ENCODE results near the gene SPECC1L.
"Not testable (repeated sequence)": the region's sequence is repeated elsewhere in the genome, so short reads cannot be mapped to it uniquely, and the experiment has no call there.

SPECC1L gene

GRCh38 chr22:24274696-24275405 lies 4.2 kb downstream of the SPECC1L start:
- H3K27me3 ChIP-seq (ENCODE audit: control insufficient read depth, insufficient read depth, low read length); H3K9me3 ChIP-seq (ENCODE audit: control insufficient read depth, low read length); H3K9ac ChIP-seq (ENCODE audit: low read length); H3K36me3 ChIP-seq (ENCODE audit: control insufficient read depth, insufficient read depth, low read length); H3K4me3 ChIP-seq (ENCODE audit: low read length); H3K4me1 ChIP-seq (ENCODE audit: control insufficient read depth, insufficient read depth, low read length): not testable (repeated sequence)

- H3K4me1 ChIP-seq (ENCODE audit: control insufficient read depth, insufficient read depth, low read length); H3K36me3 ChIP-seq (ENCODE audit: control insufficient read depth, insufficient read depth, low read length); H3K9ac ChIP-seq (ENCODE audit: low read length); H3K27me3 ChIP-seq (ENCODE audit: control insufficient read depth, insufficient read depth, low read length); H3K4me3 ChIP-seq (ENCODE audit: low read length); H3K9me3 ChIP-seq (ENCODE audit: control insufficient read depth, low read length): not testable (repeated sequence)
Measured at GRCh38 chr22:24280363-24280762, 9.7 kb downstream of the SPECC1L start.

GRCh38 chr22:24282401-24282800 lies 11.8 kb downstream of the SPECC1L start:
- no peaks in the 10 kb centered on the region for H3K4me1 ChIP-seq (ENCODE audit: control insufficient read depth, insufficient read depth, low read length)
- no peaks in the 10 kb centered on the region for H3K36me3 ChIP-seq (ENCODE audit: control insufficient read depth, insufficient read depth, low read length)
- H3K27me3 ChIP-seq (ENCODE audit: control insufficient read depth, insufficient read depth, low read length): no peaks in the 10 kb centered on the region
- H3K4me3 ChIP-seq (ENCODE audit: low read length): no peak overlapping the region
- H3K9ac ChIP-seq (ENCODE audit: low read length): no peak overlapping the region
- no peaks in the 10 kb centered on the region for H3K9me3 ChIP-seq (ENCODE audit: control insufficient read depth, low read length)

GRCh38 chr22:24284747-24285203 lies 14.1 kb downstream of the SPECC1L start:
- Histone ChIP-seq H3K9me3 (ENCODE audit: control insufficient read depth, low read length) (no peaks in the 10 kb centered on the region), H3K4me1 (ENCODE audit: control insufficient read depth, insufficient read depth, low read length) (no peaks in the 10 kb centered on the region), H3K36me3 (ENCODE audit: control insufficient read depth, insufficient read depth, low read length) (no peaks in the 10 kb centered on the region), H3K9ac (ENCODE audit: low read length) (no peak overlapping the region), H3K27me3 (ENCODE audit: control insufficient read depth, insufficient read depth, low read length) (no peaks in the 10 kb centered on the region), H3K4me3 (ENCODE audit: low read length) (no peak overlapping the region)

GRCh38 chr22:24285245-24285644 lies 14.6 kb downstream of the SPECC1L start:
- H3K4me1 ChIP-seq (ENCODE audit: control insufficient read depth, insufficient read depth, low read length): no peaks in the 10 kb centered on the region
- no peaks in the 10 kb centered on the region for H3K27me3 ChIP-seq (ENCODE audit: control insufficient read depth, insufficient read depth, low read length)
- no peaks in the 10 kb centered on the region for H3K36me3 ChIP-seq (ENCODE audit: control insufficient read depth, insufficient read depth, low read length)
- no peaks in the 10 kb centered on the region for H3K9me3 ChIP-seq (ENCODE audit: control insufficient read depth, low read length)
- no peak overlapping the region for H3K9ac ChIP-seq (ENCODE audit: low read length)
- H3K4me3 ChIP-seq (ENCODE audit: low read length): no peak overlapping the region

- H3K4me3 ChIP-seq (ENCODE audit: low read length); H3K9ac ChIP-seq (ENCODE audit: low read length); H3K9me3 ChIP-seq (ENCODE audit: control insufficient read depth, low read length); H3K4me1 ChIP-seq (ENCODE audit: control insufficient read depth, insufficient read depth, low read length); H3K36me3 ChIP-seq (ENCODE audit: control insufficient read depth, insufficient read depth, low read length); H3K27me3 ChIP-seq (ENCODE audit: control insufficient read depth, insufficient read depth, low read length): not testable (repeated sequence)
Measured at GRCh38 chr22:24287212-24287611, 16.6 kb downstream of the SPECC1L start.

- not testable (repeated sequence) for H3K9me3 ChIP-seq (ENCODE audit: control insufficient read depth, low read length); H3K27me3 ChIP-seq (ENCODE audit: control insufficient read depth, insufficient read depth, low read length); H3K9ac ChIP-seq (ENCODE audit: low read length); H3K4me3 ChIP-seq (ENCODE audit: low read length); H3K36me3 ChIP-seq (ENCODE audit: control insufficient read depth, insufficient read depth, low read length); H3K4me1 ChIP-seq (ENCODE audit: control insufficient read depth, insufficient read depth, low read length)
Measured at GRCh38 chr22:24287801-24288200, 17.2 kb downstream of the SPECC1L start.

- peaks cover 5% of the 10 kb centered on the region for H3K4me1 ChIP-seq (ENCODE audit: control insufficient read depth, insufficient read depth, low read length)
- H3K36me3 ChIP-seq (ENCODE audit: control insufficient read depth, insufficient read depth, low read length): no peaks in the 10 kb centered on the region
- H3K27me3 ChIP-seq (ENCODE audit: control insufficient read depth, insufficient read depth, low read length): no peaks in the 10 kb centered on the region
- no peak overlapping the region for H3K9ac ChIP-seq (ENCODE audit: low read length)
- H3K9me3 ChIP-seq (ENCODE audit: control insufficient read depth, low read length): no peaks in the 10 kb centered on the region
- no peak overlapping the region for H3K4me3 ChIP-seq (ENCODE audit: low read length)
Measured at GRCh38 chr22:24289114-24289513, 18.5 kb downstream of the SPECC1L start.

GRCh38 chr22:24289741-24290163 lies 19.1 kb downstream of the SPECC1L start:
- Histone ChIP-seq H3K4me3 (ENCODE audit: low read length) (no peak overlapping the region), H3K36me3 (ENCODE audit: control insufficient read depth, insufficient read depth, low read length) (no peaks in the 10 kb centered on the region), H3K9ac (ENCODE audit: low read length) (no peak overlapping the region), H3K4me1 (ENCODE audit: control insufficient read depth, insufficient read depth, low read length) (peaks cover 5% of the 10 kb centered on the region), H3K27me3 (ENCODE audit: control insufficient read depth, insufficient read depth, low read length) (no peaks in the 10 kb centered on the region), H3K9me3 (ENCODE audit: control insufficient read depth, low read length) (no peaks in the 10 kb centered on the region)

- Histone ChIP-seq H3K9me3 (ENCODE audit: control insufficient read depth, low read length) (no peaks in the 10 kb centered on the region), H3K4me3 (ENCODE audit: low read length) (no peak overlapping the region), H3K4me1 (ENCODE audit: control insufficient read depth, insufficient read depth, low read length) (peaks cover 5% of the 10 kb centered on the region), H3K9ac (ENCODE audit: low read length) (no peak overlapping the region), H3K36me3 (ENCODE audit: control insufficient read depth, insufficient read depth, low read length) (no peaks in the 10 kb centered on the region), H3K27me3 (ENCODE audit: control insufficient read depth, insufficient read depth, low read length) (no peaks in the 10 kb centered on the region)
Measured at GRCh38 chr22:24290459-24290858, 19.8 kb downstream of the SPECC1L start.

- no peak overlapping the region for H3K4me3 ChIP-seq (ENCODE audit: low read length)
- H3K27me3 ChIP-seq (ENCODE audit: control insufficient read depth, insufficient read depth, low read length): no peaks in the 10 kb centered on the region
- no peaks in the 10 kb centered on the region for H3K9me3 ChIP-seq (ENCODE audit: control insufficient read depth, low read length)
- no peak overlapping the region for H3K9ac ChIP-seq (ENCODE audit: low read length)
- H3K4me1 ChIP-seq (ENCODE audit: control insufficient read depth, insufficient read depth, low read length): peaks cover 5% of the 10 kb centered on the region
- no peaks in the 10 kb centered on the region for H3K36me3 ChIP-seq (ENCODE audit: control insufficient read depth, insufficient read depth, low read length)
Measured at GRCh38 chr22:24291515-24292201, 21.0 kb downstream of the SPECC1L start.

- not testable (repeated sequence) for H3K9me3 ChIP-seq (ENCODE audit: control insufficient read depth, low read length); H3K4me3 ChIP-seq (ENCODE audit: low read length); H3K36me3 ChIP-seq (ENCODE audit: control insufficient read depth, insufficient read depth, low read length); H3K4me1 ChIP-seq (ENCODE audit: control insufficient read depth, insufficient read depth, low read length); H3K9ac ChIP-seq (ENCODE audit: low read length); H3K27me3 ChIP-seq (ENCODE audit: control insufficient read depth, insufficient read depth, low read length)
Measured at GRCh38 chr22:24292202-24292830, 21.7 kb downstream of the SPECC1L start.
